Measurements from ENCODE around the gene PTHLH. TPM values are rescaled to one million over a fixed set of nuclear protein-coding genes. Genes with fewer than 3 reads are reported as not detected.

PTHLH gene
- total and polyA plus RNA-seq, 10 of the 15 experiments (the other 5 are each of a cell fraction or from before 2014, with no cell fraction given), result 0.08 to 0.12 TPM; not detected in 8

GRCh38 chr12:28014196-28014595 is 41.7 kb upstream of the PTHLH start:
- no peak for FAIRE-seq
- Histone ChIP-seq H3K4me1 (ENCODE audit: control insufficient read depth, insufficient read depth, low read length) (no peaks in the 10 kb centered on the region), H3K4me2 (ENCODE audit: control insufficient read depth, insufficient read depth) (no peak overlapping the region), H4K20me1 (ENCODE audit: control insufficient read depth, insufficient read depth) (no peaks in the 10 kb centered on the region), H3K27me3 (replicated peaks in 1 of 2; ENCODE audit: control insufficient read depth in 2 of 2, insufficient read depth in 2 of 2, low read length in 1 of 2) (no peaks in the 10 kb centered on the region), H3K36me3 (ENCODE audit: control insufficient read depth in 2 of 2, insufficient read depth in 2 of 2, low read length in 1 of 2) (no peaks in the 10 kb centered on the region), H3K27ac (ENCODE audit: control insufficient read depth, insufficient read depth) (no peak overlapping the region), H3K79me2 (ENCODE audit: control insufficient read depth, insufficient read depth, low read length) (no peaks in the 10 kb centered on the region), H3K4me3 (no peak overlapping the region), H3K9ac (ENCODE audit: control insufficient read depth, insufficient read depth, low read length) (no peak overlapping the region), H3K9me3 (replicated peaks; ENCODE audit: control insufficient read depth, insufficient read depth, low read length) (no peaks in the 10 kb centered on the region), H2AFZ (ENCODE audit: control insufficient read depth, low read depth, low read length) (no peak overlapping the region)
- BruUV-seq (replicated peaks), result no TSS peak
- ATAC-seq, result no peak
- SMC1A ChIA-PET (ENCODE audit: uncharacterized antibody, unreplicated experiment), result interaction anchor here (0.6 kb wide), 1 partner anchor 1466 kb away, joined by 3 read pairs; no protein-coding TSS in a partner anchor
- POLR2A ChIA-PET, result no interaction called here
- TF ChIP-seq CUX1 (IDR thresholded peaks at IDR 0.05; ENCODE audit: insufficient replicate concordance, low read depth, low read length), result no peak
- TF ChIP-seq USF1 (IDR thresholded peaks at IDR 0.05; ENCODE audit: borderline replicate concordance, extremely low read length, insufficient read depth, low read depth, low read length), result no peak
- TF ChIP-seq RUNX3 (IDR thresholded peaks at IDR 0.05; ENCODE audit: low read length), result no peak
- no peak for TF ChIP-seq TCF12 (IDR thresholded peaks at IDR 0.05; ENCODE audit: low read depth, low read length)
- no peak for TF ChIP-seq MAX (IDR thresholded peaks at IDR 0.05; ENCODE audit: low read depth, low read length)
- TF ChIP-seq NR2C1 (IDR thresholded peaks at IDR 0.05), result no peak
- no peak for TF ChIP-seq SUPT20H (IDR thresholded peaks at IDR 0.05; ENCODE audit: borderline replicate concordance, control insufficient read depth, low read depth, low read length)
- WGBS (ENCODE audit: insufficient coverage, insufficient replicate concordance, low lambda C conversion rate, missing lambda C conversion rate), result 0% methylated on average over 1 of the region's 1 CpG
- intact Hi-C loops (cut with micrococcal nuclease; ENCODE audit: unreplicated experiment), result no loop called here
- DNase-seq (ENCODE audit: low read depth, low spot score), result no peak
- CTCF ChIA-PET, result no interaction called here
- RAD21 ChIA-PET (ENCODE audit: unreplicated experiment), result no interaction called here
- in situ Hi-C loops (cut with MboI), result no loop called here

All from GM12878 (cell line).